SK-N-MC (cell line): ENCODE results near the gene TTC32.
"Not testable (repeated sequence)": the region's sequence is repeated elsewhere in the genome, so short reads cannot be mapped to it uniquely, and the experiment has no call there.

ENCODE experiments used
- EZH2 ChIP-seq: fragments of 200-600 bp; sonication (generic); IDR thresholded peaks from one replicate; pipeline ENCODE4 v1.6.1; 2017; ENCODE audit warnings: antibody characterized with exemption
- POLR2AphosphoS5 ChIP-seq: IDR thresholded peaks from 2 replicates; pipeline ENCODE4 v1.6.1; 2012; ENCODE audit warnings: mild to moderate bottlenecking, low read depth, low read length, borderline replicate concordance

DNA sequence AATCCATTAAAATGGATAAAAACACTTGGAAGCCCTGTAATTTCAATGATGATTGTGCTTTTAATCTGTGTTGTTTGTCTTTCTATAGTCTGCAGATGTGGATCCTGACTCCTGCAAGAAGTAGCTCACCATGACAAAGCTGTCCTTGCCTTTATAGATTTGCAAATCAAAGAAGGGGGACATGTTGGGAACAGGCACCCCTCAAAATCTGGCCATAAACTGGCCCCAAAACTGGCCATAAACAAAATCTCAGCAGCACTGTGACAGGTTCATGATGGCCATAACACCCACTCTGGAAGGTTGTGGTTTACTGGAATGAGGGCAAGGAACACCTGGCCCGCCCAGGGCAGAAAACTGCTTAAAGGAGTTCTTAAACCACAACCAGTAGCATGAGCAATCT, 26.0 kb upstream of the TTC32 start:
- not testable (repeated sequence) for TF ChIP-seq EZH2, POLR2AphosphoS5
